GM19467 (cell line): ENCODE measurements around the gene EXO1.
"Not testable (repeated sequence)": the region's sequence is repeated elsewhere in the genome, so short reads cannot be mapped to it uniquely, and the experiment has no call there.

Experiments
- ATAC-seq: cut with Tn5 transposase; IDR thresholded peaks from one replicate; pipeline ENCODE4 v1.9.1; 2021; ENCODE audit warnings: mild to moderate bottlenecking, moderate library complexity; ENCODE audit not compliant: unreplicated experiment

Gene EXO1

GRCh38 chr1:241847796-241848685 lies at the start of gene EXO1:
EXO1 (plus strand) TSS chr1:241848204; CDS start chr1:241850426, 2,222 bp downstream.
- ATAC-seq: peak; percentile 99

- ATAC-seq: no peak
These were observed 48.6 kb upstream of the EXO1 start for GRCh38 chr1:241799416-241799815.

GRCh38 chr1:241800640-241801039 lies 47.4 kb upstream of the EXO1 start:
- ATAC-seq: peak; percentile 57

- no peak for ATAC-seq
These were observed 45.1 kb upstream of the EXO1 start for GRCh38 chr1:241802863-241803262.

GRCh38 chr1:241804706-241805105 lies 43.3 kb upstream of the EXO1 start:
- not testable (repeated sequence) for ATAC-seq

GRCh38 chr1:241808265-241808664 lies 39.7 kb upstream of the EXO1 start:
- ATAC-seq: no peak

- peak; percentile 85 for ATAC-seq
These were observed 37.1 kb upstream of the EXO1 start for GRCh38 chr1:241810769-241811405.

GRCh38 chr1:241813768-241814320 lies 34.2 kb upstream of the EXO1 start:
- no peak for ATAC-seq

- no peak for ATAC-seq
These were observed 32.0 kb upstream of the EXO1 start for GRCh38 chr1:241816008-241816407.

GRCh38 chr1:241817331-241817792 lies 30.6 kb upstream of the EXO1 start:
- no peak for ATAC-seq

- ATAC-seq: no peak
These were observed 29.9 kb upstream of the EXO1 start for GRCh38 chr1:241817956-241818612.

- no peak for ATAC-seq
These were observed 28.6 kb upstream of the EXO1 start for GRCh38 chr1:241819340-241819866.

GRCh38 chr1:241821363-241821762 lies 26.6 kb upstream of the EXO1 start:
- ATAC-seq: no peak

- no peak for ATAC-seq
These were observed 25.2 kb upstream of the EXO1 start for GRCh38 chr1:241822846-241823245.

GRCh38 chr1:241823925-241824324 lies 24.1 kb upstream of the EXO1 start:
- no peak for ATAC-seq

GRCh38 chr1:241825581-241825980 lies 22.4 kb upstream of the EXO1 start:
- ATAC-seq: no peak

- not testable (repeated sequence) for ATAC-seq
These were observed 21.4 kb upstream of the EXO1 start for GRCh38 chr1:241826613-241827012.

GRCh38 chr1:241827264-241827663 lies 20.7 kb upstream of the EXO1 start:
- ATAC-seq: no peak

- no peak for ATAC-seq
These were observed 19.5 kb upstream of the EXO1 start for GRCh38 chr1:241828463-241829021.

GRCh38 chr1:241829468-241829867 lies 18.5 kb upstream of the EXO1 start:
- ATAC-seq: no peak
